ENCODE data around the gene GPR31.
"Not testable (repeated sequence)": the region's sequence is repeated elsewhere in the genome, so short reads cannot be mapped to it uniquely, and the experiment has no call there.

GPR31 gene

GRCh38 chr6:167167699-167168098, 9.9 kb upstream of the GPR31 start:
- DNase-seq (ENCODE audit: low read depth): not testable (repeated sequence)

GRCh38 chr6:167165858-167166471, 8.2 kb upstream of the GPR31 start:
- no peak for DNase-seq (ENCODE audit: low read depth)

GRCh38 chr6:167164261-167164660, 6.5 kb upstream of the GPR31 start:
- no peak for DNase-seq (ENCODE audit: low read depth)

- no peak for DNase-seq (ENCODE audit: low read depth)
Measured at GRCh38 chr6:167163476-167164011, 5.8 kb upstream of the GPR31 start.

GRCh38 chr6:167162591-167162990, 4.8 kb upstream of the GPR31 start:
- DNase-seq (ENCODE audit: low read depth): no peak

GRCh38 chr6:167161851-167162467, 4.2 kb upstream of the GPR31 start:
- no peak for DNase-seq (ENCODE audit: low read depth)

- DNase-seq (ENCODE audit: low read depth): no peak
Measured at GRCh38 chr6:167157414-167157813, 366 bp downstream of the GPR31 start.

GRCh38 chr6:167154895-167155294, 2.9 kb downstream of the GPR31 start:
- no peak for DNase-seq (ENCODE audit: low read depth)

- no peak for DNase-seq (ENCODE audit: low read depth)
Measured at GRCh38 chr6:167154291-167154690, 3.5 kb downstream of the GPR31 start.

- no peak for DNase-seq (ENCODE audit: low read depth)
Measured at GRCh38 chr6:167153521-167153959, 4.2 kb downstream of the GPR31 start.

GRCh38 chr6:167152862-167153261, 4.9 kb downstream of the GPR31 start:
- DNase-seq (ENCODE audit: low read depth): no peak

- no peak for DNase-seq (ENCODE audit: low read depth)
Measured at GRCh38 chr6:167151648-167152047, 6.1 kb downstream of the GPR31 start.

GRCh38 chr6:167150941-167151549, 6.7 kb downstream of the GPR31 start:
- no peak for DNase-seq (ENCODE audit: low read depth)

GRCh38 chr6:167148997-167149396, 8.8 kb downstream of the GPR31 start:
- DNase-seq (ENCODE audit: low read depth): no peak

GRCh38 chr6:167148021-167148420, 9.8 kb downstream of the GPR31 start:
- DNase-seq (ENCODE audit: low read depth): no peak

GRCh38 chr6:167146977-167147376, 10.8 kb downstream of the GPR31 start:
- DNase-seq (ENCODE audit: low read depth): no peak

GRCh38 chr6:167146135-167146534, 11.6 kb downstream of the GPR31 start:
- DNase-seq (ENCODE audit: low read depth): no peak

- DNase-seq (ENCODE audit: low read depth): no peak
Measured at GRCh38 chr6:167145461-167145860, 12.3 kb downstream of the GPR31 start.

- DNase-seq (ENCODE audit: low read depth): no peak
Measured at GRCh38 chr6:167143041-167143440, 14.7 kb downstream of the GPR31 start.

GRCh38 chr6:167142433-167142761, 15.4 kb downstream of the GPR31 start:
- no peak for DNase-seq (ENCODE audit: low read depth)

GRCh38 chr6:167141667-167142432, 15.9 kb downstream of the GPR31 start:
- DNase-seq (ENCODE audit: low read depth): peak; percentile 41

- DNase-seq (ENCODE audit: low read depth): no peak
Measured at GRCh38 chr6:167140589-167141474, 16.9 kb downstream of the GPR31 start.

Data from activated T-cell treated with anti-CD3 and anti-CD28 coated beads for 48 hours (primary cell).